ENCODE results near the gene CRB3. TPM values are rescaled to one million over a fixed set of nuclear protein-coding genes. Genes with fewer than 3 reads are reported as not detected.
A peak's percentile ranks its signal among the peaks of the same experiment; 100 is the strongest.

Gene CRB3
- total RNA-seq, 4 donors from 2014 or later = 1.8 to 2.7 (median 2.4) TPM; not detected in 1

DNA sequence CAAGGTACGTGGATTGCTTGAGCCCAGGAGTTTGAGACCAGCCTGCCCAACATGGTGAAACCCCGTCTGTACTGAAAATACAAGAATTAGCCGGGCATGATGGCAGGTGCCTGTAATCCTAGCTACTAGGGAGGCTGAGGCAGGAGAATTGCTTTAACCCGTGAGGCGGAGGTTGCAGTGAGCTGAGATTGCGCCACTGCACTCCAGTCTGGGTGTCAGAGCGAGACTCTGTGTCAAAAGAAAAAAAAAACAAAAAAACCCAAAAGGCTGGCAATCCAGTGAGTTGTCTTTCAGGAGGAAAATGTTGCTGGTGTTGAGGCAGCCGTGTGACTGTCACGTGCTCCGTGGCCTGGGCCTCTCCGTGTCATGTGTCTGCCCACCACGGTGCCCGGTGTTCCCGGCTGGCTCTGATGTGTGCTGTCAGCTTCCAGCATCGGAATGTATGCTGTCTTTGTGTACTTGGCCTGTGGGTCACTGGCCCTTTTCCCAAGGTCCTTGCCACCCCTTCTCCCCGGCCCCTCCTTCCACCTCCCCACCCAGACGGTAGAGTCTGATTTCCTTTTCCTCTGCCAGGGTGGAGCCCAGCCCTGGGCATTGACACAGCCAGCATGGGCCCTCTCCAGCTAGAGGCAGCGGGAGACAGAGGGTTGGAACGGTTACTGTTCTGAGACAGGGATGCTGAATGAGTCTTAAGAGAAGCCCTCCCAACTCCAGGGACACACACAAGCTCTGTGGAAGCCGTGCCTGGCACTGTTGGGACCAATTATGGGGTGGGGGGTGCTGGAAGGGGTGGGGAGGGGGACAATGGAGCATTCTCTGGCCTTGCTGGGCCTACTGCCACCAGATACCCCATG is 45.3 kb downstream of the CRB3 start:
- 71% methylated on average over 20 of the region's 20 CpGs for WGBS
- Histone ChIP-seq H3K27ac (replicated peaks in 1 of 4) (no peak overlapping the region), H3K4me1 (no peaks in the 10 kb centered on the region), H3K9me3 (no peaks in the 10 kb centered on the region), H3K36me3 (no peaks in the 10 kb centered on the region), H3K27me3 (peaks cover 0 to 11% (median 0%) of the 10 kb centered on the region in 4 donors), H3K4me3 (no peak overlapping the region)
- intact Hi-C loops (cut with DNase I) = no loop called here
- no peak for DNase-seq (ENCODE audit: extremely low spot score)
- no peak for TF ChIP-seq EP300 (IDR thresholded peaks at IDR 0.05)
- TF ChIP-seq, protein P1, sequence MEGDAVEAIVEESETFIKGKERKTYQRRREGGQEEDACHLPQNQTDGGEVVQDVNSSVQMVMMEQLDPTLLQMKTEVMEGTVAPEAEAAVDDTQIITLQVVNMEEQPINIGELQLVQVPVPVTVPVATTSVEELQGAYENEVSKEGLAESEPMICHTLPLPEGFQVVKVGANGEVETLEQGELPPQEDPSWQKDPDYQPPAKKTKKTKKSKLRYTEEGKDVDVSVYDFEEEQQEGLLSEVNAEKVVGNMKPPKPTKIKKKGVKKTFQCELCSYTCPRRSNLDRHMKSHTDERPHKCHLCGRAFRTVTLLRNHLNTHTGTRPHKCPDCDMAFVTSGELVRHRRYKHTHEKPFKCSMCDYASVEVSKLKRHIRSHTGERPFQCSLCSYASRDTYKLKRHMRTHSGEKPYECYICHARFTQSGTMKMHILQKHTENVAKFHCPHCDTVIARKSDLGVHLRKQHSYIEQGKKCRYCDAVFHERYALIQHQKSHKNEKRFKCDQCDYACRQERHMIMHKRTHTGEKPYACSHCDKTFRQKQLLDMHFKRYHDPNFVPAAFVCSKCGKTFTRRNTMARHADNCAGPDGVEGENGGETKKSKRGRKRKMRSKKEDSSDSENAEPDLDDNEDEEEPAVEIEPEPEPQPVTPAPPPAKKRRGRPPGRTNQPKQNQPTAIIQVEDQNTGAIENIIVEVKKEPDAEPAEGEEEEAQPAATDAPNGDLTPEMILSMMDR (IDR thresholded peaks at IDR 0.05) = no peak
- TF ChIP-seq POLR2A (IDR thresholded peaks at IDR 0.05; ENCODE audit: low read depth) = no peak
- TF ChIP-seq POLR2AphosphoS5 (IDR thresholded peaks at IDR 0.05) = peak in 1 of 2 donors; percentile 16

DNA sequence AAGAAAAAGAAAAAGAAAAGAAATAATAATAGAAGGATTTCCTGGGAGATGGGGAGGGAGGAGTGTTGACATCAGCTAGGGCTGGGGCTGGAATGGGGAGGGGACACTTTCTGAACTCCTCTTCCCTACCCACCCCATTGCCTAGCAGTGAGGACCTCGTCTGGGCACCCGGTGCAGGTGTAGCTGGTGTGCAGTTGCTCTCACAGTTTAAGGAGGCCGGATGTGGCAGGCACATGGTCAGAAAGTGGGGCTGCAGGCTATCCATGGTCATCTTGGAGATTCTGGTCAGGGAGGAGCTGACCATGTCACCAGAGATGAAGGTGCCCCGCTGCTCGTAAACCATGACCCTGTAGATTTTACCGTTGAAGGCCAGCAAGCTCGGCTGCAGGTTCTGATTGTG is 46.5 kb downstream of the CRB3 start:
- no peak overlapping the region for H3K27ac ChIP-seq (replicated peaks in 1 of 4)
- WGBS = 85% methylated on average over 7 of the region's 7 CpGs
- H3K27me3 ChIP-seq = peaks cover 0 to 4% (median 0%) of the 10 kb centered on the region in 4 donors
- no peaks in the 10 kb centered on the region for H3K4me1 ChIP-seq
- no peaks in the 10 kb centered on the region for H3K9me3 ChIP-seq
- intact Hi-C loops (cut with DNase I) = no loop called here
- DNase-seq (ENCODE audit: extremely low spot score) = no peak
- no peak for TF ChIP-seq POLR2A (IDR thresholded peaks at IDR 0.05; ENCODE audit: low read depth)
- no peak for TF ChIP-seq EP300 (IDR thresholded peaks at IDR 0.05)
- TF ChIP-seq POLR2AphosphoS5 (IDR thresholded peaks at IDR 0.05) = no peak
- TF ChIP-seq, protein P1 (IDR thresholded peaks at IDR 0.05) = no peak
- no peaks in the 10 kb centered on the region for H3K36me3 ChIP-seq
- H3K4me3 ChIP-seq = no peak overlapping the region

DNA sequence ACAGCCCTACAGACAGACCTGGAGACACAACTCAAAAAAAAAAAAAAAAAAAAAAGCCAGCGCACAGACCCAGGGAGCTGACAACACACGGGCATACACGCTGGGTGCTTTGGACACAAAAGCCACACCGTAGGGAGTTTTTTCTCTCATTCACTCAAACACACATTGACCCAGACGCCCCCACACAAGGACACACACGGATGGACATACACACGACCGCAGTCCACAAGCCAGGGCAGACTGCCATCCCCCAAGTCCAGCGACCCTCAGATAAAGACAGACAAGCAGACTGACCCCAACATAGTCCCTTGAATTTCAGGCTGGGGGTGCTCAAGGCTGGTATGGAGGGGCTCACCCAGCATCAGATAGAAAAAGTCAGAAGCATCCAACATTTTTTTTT is 50.0 kb downstream of the CRB3 start:
- Histone ChIP-seq H3K9me3 (no peaks in the 10 kb centered on the region), H3K4me3 (no peak overlapping the region), H3K4me1 (peaks cover 7 to 24% (median 16%) of the 10 kb centered on the region in 4 donors), H3K36me3 (no peaks in the 10 kb centered on the region), H3K27me3 (no peaks in the 10 kb centered on the region), H3K27ac (replicated peaks in 1 of 4) (no peak overlapping the region)
- WGBS = 74% methylated on average over 9 of the region's 9 CpGs
- no peak for DNase-seq (ENCODE audit: extremely low spot score)
- intact Hi-C loops (cut with DNase I) = no loop called here
- TF ChIP-seq, protein P1 (IDR thresholded peaks at IDR 0.05) = no peak
- no peak for TF ChIP-seq POLR2AphosphoS5 (IDR thresholded peaks at IDR 0.05)
- TF ChIP-seq EP300 (IDR thresholded peaks at IDR 0.05) = no peak
- TF ChIP-seq POLR2A (IDR thresholded peaks at IDR 0.05; ENCODE audit: low read depth) = no peak

DNA sequence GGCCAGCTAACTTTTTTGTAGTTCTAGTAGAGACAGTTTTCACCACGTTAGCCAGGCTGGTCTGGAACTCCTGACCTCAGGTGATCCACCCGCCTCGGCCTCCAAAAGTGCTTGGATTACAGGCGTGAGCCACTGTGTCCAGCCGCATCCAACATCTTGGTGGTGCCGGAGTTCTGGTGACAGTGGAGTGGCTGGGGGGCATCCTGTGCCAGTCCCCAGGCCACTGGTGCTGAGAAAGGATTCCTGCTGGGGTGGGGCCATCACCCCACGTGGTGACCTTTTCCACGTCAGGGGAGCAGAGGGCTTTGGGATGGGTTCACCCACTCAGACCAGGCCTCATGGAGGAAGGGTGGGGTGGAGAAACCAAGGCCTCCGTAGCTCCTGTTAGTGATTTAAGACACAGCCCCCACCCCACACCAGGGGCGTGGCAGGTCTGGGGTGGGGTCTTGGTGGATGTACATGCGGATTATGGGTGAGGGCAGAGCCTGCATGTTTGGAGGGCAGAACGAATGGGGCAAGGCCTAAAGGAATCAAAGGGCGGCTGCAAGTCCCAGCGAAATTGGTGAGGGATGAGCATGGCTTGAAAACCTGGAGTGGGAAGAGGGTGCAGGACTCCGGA is 51.0 kb downstream of the CRB3 start:
- no peak overlapping the region for H3K4me3 ChIP-seq
- no peaks in the 10 kb centered on the region for H3K36me3 ChIP-seq
- intact Hi-C loops (cut with DNase I) = loop anchor here (5.0 kb wide), 2 partner anchors 222 to 237 kb away; partner anchors contain the start of genes GPR108 and TRIP10
- WGBS = 89% methylated on average over 13 of the region's 15 CpGs
- H3K27ac ChIP-seq (replicated peaks in 1 of 4) = no peak overlapping the region
- no peaks in the 10 kb centered on the region for H3K9me3 ChIP-seq
- peaks cover 7 to 24% (median 16%) of the 10 kb centered on the region in 4 donors for H3K4me1 ChIP-seq
- H3K27me3 ChIP-seq = no peaks in the 10 kb centered on the region
- DNase-seq (ENCODE audit: extremely low spot score) = no peak
- TF ChIP-seq, protein P1 (IDR thresholded peaks at IDR 0.05) = no peak
- TF ChIP-seq EP300 (IDR thresholded peaks at IDR 0.05) (no peak), POLR2AphosphoS5 (IDR thresholded peaks at IDR 0.05) (no peak), POLR2A (IDR thresholded peaks at IDR 0.05; ENCODE audit: low read depth) (no peak)

All from esophagus muscularis mucosa (tissue), 4 donors.